NCI-H187 treated with DMSO at 0.1 percent for 48 hours (cell line): ENCODE measurements around the gene TEX53.

Source experiments
- DNase-seq: peaks from one replicate; lab custom pipeline; 2025; lab: John Stamatoyannopoulos, UW

Gene TEX53

DNA sequence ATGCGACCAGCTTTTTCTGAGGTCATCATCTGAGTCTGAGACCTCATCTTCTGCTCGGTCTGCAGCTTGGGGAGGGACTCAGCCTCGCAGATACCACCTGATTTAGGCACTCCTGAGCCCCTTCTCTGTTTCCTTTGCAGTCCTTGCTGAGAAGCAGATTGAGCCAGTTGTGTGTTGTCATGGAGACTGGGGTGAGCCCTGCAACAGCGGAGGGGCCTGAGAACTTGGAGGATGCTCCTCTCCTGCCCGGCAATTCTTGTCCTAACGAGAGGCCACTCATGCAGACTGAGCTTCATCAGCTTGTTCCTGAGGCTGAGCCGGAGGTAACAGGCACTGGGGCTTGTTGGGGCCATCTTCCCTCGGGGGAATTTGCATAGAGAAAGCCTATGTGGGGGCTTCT, 19.2 kb downstream of the TEX53 start:
- no peak for DNase-seq

DNA sequence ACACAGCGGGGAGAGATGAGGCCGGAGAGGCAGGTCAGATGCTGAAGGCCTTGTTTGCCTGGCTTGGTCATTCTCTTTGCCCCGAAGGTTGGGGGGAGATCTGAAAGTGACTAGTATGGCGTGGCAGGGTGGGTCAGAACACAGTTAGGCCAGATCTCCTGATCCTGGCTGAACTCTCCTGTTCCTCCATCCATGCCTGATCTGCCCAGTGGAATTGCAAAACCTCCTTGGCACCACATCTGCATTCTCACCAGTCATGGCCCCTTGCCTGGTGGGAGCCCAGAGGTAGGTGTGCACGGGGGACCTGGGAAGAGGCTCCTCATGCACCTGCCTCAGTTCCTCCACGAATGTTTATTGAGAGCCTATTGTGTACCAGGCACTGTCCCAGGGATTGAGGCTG, 23.2 kb downstream of the TEX53 start:
- no peak for DNase-seq

DNA sequence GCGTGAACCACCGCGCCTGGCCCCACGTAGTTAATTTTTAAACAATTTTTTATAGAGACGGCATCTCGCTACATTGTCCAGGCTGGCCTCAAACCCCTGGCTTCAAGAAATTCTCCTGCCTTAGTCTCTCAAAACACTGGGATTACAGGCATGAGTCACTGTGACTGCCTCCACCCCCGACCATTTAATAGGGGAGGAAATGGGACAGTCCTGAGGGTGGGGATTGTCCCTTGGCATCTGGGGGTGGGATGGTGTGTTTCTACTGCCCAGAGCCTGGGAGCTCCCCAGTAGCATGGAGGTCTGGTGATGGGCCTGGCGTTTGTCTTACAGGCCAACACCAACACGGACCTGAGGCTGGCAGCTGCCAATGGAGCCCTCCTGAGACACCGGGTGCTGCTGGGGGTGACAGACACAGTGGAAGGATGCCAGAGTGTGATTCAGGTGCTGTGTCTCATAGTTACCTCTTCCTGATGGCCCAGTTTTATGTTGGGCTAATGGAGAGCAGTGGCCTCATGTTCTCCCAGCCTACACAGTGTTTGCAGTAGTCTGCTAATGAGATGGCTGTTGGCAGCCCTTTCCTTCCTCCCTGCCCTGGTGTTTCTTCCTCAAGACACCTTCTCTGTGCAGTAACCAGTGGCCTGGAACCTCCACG, 24.0 kb downstream of the TEX53 start:
- DNase-seq: no peak

DNA sequence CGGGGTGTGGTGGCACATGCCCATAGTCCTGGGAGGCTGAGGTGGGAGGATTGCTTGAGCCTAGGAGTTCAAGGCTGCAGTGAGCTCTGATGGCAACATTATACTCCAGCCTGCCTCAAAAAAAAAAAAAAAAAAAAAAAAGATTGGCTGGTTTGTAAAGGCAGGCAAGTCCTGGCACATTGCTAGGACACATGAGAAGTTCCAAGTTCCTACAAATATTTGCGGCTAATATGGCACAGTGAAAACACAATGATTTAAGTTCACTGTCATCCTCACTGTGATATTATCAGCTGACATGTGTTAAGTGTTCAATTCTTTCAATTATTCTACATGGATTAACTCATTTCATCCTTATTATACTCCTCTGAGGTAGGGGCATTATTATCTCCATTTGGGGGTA, 26.4 kb downstream of the TEX53 start:
- no peak for DNase-seq

DNA sequence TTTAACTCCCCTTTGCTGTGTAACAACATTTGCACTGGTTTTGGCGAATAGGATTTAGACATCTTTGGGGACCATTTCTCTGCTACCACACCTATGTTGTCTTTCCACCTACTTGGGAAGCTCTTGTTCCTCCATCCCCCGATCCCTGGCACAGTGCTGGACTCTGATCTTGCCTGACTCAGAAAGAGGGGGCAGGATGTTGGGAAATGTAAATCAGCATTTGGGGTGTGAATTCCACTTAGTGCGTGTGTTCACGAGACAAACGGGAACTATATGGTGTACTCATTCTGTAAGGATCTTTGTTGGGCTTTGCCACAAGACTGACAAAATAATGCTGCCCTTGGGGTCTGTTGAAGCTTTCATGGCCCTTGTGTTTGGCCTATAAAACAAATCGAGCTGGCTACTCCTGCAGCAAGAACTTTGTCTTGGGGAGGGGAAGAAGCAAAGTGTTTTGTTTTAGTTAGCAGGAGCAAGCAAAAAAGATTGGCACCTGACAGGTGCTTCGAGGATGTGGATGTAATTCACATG, 28.0 kb downstream of the TEX53 start:
- no peak for DNase-seq

DNA sequence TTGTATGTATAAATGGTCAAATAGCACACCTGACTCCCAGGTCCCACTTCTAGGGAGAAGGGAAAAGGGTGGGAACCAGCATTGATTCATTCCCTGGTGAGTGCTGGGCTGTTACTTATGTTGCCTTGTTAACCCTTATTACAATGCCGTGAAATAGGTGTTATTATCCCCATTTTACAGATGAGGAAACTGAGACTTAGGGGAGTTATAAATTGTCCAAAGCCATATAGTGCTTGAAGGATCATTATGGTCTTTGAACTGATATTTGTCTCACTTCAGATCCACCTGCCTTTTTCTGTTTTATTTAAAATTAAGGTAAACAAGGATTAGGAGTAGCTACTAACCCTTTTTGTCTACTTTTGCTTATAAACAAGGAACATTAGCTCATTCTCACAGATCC, 30.1 kb downstream of the TEX53 start:
- DNase-seq: no peak

DNA sequence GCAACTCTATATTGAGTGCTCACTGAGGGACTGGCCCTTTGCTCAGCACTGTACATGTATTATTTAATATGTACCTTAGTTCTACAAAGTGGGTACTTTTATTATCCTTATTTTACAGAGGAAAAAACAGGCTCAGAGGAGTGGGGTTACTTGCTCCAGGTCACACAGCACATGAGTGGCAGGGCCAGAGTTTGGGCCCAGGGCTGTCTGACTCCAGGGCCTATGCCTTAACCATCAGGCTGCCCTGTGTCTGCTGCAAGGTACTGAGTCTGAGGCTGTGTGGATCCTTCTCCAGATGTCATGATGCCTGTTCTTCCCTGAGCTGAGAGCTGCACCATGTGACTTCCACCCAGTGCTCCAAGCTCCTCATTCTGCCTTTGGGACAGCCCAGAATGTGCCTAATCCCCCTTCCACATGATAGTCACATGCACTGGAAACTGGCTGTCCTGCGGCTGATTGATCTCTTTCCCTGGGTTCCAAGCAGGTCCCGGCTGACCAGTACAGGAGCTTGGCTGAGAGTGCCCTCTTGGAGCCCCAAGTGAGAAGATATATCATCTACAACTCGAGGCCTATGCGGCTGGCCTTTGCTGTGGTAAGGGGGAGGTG, 31.1 kb downstream of the TEX53 start:
- DNase-seq: no peak

DNA sequence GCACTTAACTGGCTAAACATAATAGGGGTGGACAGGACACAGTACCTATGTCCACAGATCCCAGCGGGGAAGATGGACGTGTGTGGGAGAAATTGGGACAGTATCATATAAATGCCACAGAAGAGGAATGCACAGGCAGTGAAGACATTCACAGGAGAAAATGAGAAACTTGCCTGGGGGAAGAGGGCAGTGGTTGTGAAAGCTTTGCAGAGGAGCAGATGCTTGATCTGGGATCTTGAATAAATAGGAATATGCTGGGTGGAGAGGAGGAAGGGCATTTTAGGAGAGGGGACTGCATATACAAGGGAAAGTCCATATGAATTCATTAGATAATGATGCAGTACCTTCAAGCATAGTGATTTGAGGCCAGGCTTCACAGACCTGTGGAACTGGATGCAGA, 32.9 kb downstream of the TEX53 start:
- DNase-seq: no peak

DNA sequence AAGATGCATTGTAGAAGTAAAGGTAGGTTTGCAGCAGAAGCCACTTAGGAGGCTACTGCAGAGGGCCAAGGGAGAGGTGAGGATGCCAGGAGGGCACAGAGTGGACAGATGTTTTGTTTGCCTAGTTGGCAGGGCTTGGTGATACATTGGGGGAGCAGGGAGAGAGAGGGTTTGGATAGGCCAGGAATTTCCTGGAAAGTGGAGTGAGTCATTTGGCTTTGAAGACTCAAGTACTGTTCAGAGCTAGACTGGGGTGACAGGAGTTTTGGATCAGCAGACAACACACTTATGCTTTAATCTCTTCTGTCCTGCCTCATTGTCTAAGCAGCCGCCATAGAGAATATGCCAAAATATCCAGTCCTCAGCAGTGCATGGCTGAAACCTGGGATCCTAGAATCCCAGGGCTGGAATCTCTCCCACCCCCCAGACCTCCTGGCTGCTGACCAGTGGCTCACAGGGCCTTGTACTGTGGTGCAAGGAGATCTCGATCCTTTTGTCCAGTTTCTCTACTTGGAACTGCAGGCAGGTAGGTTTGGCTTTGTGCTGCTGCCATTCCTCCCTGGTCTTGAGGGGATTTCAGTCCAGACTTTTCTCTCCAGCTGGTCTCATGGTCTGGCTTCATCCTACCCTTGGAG, 35.5 kb downstream of the TEX53 start:
- no peak for DNase-seq

DNA sequence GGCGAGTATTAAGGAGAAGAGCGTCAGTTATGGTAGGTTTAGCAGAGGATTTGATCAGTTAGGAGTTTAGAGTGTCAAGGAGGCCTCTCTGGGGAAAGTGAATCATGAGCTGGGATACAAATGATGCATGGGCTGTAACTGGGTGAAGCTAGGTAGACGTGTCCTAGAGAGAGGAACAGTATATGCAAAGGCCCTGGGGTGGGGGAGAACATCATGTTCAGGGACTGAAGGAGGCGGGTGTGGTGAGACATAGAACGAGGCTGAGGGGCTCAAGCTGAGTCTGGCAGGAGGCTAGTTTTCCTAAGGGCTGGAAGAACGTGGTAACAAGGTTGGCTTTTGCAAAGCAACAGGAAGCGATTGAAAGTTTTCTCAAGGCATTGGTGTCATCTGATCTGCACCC, 36.0 kb downstream of the TEX53 start:
- DNase-seq: no peak

DNA sequence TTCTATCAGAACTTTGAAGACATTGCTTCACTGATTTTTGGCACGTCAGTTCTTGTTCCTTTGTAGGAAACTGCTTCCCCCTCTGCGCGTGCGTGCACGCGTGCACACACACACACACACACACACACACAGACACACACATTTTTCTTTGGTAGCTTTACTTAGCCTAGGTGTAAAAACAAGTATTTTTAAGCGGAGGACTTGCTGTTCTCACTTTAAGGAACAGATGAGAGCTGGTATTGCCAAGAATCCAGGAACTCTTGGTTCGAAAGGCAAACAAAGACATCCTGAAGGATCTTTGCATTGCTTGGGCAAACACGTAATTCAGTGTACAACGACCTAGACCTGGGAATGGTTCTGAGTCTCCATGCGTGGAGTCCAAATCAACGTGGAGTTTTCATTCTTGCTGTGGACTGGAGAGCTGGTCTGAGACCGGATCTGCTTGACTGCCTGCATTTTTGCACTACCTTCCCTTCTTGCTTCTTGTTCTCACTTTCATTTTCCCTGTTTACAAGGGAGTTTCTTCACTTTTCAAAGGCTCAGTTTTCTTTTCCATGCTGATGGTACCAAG, 38.3 kb downstream of the TEX53 start:
- no peak for DNase-seq

DNA sequence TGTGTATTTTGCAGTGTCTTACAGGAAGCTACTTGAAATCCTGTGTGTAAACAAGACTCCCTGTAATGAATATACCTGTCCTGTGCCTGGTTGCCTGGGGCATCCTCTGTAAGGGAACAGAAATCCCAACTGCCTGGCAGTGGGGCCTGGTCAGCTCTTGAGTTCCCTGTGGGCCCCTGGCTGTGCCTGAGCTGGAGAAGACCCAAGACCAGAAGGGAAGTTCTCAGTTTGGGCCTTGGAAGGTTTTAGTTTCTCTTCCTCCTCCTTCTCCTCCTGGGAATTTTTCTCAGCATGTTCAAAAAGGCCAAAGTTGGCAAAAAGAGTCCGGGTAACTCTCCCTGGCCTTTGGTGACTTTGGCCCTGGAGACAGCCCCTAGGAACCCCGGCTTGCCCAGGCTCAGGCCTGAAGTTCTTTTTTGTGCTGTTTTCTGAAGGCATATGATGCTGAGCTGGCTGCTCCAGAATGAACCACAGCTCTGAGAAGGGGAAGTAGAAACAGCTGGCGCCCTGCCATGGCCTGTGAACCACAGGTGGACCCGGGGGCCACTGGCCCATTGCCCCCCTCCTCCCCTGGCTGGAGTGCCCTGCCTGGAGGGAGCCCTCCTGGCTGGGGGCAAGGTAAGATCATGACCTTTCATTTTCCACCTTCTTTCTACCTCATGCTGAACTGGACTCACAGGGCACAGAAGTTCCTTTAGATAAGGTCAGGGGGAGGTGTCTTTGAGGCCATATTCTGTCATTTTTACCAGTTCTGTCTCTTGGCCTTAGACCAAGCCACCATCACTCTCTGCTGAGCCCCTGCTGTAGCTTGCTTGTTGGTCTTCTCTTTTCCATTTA, 40.7 kb downstream of the TEX53 start:
- no peak for DNase-seq

DNA sequence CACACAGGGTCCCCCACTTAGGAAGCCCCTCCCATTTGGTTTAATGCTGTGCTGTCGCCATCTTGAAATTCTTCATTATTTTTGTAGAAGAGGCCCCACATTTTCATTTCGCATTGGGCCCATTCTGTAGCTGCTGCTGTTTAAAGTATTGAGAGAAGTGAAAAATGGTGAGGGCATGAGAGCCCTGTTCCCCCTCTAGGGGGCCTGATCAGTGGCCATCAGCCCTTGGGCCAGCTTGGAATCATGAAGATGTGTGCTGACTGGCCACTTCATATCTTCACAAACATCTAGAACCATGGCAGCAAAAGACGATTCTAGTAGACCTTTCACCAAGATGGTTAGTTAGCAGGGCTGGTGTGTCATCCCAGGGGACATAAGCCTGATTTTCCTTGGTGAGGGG, 43.2 kb downstream of the TEX53 start:
- DNase-seq: no peak

DNA sequence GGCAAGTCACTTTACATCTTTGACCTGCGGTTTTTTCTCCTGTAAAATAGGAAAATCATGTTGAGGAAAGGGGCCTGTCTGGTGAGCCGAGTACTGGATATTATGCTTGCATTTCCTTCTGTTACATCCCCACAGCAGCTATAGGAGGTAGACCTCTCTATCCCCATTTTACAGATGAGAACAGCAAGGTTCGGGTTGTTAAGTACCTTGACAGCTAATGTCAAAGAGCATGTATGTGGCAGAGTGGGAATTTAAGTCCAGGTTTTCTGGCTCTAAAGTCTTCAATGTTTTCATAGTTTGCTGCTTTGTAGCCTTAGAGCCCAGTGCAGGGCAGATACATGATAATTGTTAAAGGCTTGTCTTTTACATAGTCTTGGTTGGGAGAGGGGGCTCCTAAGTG, 43.7 kb downstream of the TEX53 start:
- DNase-seq: no peak

DNA sequence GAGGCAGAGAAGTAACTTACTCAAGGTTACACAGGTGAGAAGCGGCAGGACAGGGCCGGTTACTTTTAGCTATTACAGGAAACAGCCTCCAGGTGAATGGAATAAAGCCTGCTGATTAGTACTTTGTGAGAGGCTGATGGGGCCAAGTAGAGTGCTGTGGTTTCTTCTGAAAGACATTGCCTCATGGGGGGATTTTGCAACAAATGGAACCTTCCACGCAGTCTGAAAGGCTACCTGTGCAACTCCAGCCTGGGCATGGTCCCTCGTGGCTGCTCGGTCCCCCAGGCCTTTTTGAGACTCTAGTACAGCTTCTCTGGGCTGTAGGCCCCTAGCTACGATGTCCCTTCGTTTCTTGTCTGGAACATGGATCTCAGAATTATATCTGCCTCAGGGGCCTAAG, 44.5 kb downstream of the TEX53 start:
- DNase-seq: no peak

DNA sequence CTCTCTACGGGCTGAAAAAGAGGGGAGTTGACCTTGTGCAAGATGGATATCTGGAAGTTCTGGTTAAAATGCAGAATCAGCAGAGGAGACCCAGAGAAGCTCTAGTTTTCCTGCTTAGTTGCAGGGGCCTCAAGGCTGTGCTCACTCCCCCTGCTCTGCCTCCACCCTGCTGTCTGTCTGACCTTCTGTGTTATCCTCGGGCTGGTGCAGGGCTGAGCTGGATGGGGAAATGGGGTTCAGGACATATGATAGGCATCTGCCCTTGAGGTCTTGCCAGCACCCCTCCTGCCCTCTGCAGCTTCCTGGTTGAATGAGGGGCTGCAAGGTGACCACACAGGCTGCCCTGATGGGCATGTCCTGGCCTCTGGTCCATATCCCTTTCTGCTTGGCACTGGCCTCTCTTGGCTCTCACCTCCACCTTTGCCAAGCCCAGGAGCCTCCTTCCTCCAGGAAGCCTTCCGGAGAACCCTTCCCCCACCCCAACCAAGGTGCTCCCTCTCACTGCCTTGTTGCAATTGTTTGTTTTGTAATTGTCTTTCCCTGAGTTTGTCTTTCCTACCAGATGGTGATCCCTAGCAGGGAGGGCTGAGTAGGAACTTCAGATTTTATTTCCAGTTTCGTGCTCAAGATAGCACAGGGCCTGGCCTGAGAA, 45.2 kb downstream of the TEX53 start:
- DNase-seq: no peak

DNA sequence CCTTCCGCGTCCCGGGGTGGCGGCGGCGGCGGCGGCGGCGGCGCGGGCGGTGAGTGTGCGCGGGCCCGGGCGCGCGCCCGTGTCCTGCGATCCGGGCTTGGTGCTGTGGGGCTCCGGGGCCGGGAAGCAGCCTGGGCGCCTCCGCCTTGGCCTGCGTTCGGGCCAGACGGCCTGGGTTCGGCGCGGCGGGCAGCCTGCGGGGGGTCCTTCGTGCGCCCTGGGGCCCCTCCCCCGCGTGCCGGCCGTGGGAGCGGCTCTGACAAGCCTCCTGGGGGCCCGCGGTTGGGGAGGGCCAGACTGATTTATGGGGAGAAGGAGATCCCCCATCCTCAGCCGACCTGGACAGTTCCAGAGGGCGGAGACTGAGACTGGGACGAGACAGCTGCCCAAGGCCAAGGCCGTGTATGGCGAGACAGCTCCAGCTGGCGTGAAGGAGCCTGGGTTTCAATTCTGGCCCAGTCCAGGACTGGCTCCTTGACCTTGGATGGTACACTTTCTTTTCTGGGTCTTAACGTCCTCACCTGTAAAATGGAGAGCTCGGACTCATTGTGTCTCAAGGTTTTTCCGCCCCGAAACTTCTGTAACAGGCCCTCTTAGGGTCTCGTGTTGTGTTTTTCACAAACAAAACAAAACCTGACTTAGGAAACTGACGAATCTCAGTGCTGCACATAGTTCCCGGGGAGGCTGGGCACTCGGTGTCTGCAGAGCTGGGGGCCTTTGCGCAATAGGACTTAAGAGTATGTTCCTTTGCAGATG, 45.9 kb downstream of the TEX53 start:
- no peak for DNase-seq

DNA sequence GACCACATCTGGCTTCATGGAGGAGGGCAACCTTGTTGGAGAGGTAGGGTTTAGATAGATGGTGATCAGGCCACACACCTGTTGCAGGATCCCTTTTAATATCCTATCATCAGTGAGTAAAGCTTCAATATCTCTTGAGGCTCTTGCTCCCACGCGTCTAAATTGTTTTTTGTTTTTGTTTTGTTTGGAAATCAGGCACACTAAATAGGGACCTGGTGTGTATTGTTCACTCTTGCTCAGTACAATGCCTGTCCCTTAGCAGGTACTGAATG, 49.1 kb downstream of the TEX53 start:
- no peak for DNase-seq

DNA sequence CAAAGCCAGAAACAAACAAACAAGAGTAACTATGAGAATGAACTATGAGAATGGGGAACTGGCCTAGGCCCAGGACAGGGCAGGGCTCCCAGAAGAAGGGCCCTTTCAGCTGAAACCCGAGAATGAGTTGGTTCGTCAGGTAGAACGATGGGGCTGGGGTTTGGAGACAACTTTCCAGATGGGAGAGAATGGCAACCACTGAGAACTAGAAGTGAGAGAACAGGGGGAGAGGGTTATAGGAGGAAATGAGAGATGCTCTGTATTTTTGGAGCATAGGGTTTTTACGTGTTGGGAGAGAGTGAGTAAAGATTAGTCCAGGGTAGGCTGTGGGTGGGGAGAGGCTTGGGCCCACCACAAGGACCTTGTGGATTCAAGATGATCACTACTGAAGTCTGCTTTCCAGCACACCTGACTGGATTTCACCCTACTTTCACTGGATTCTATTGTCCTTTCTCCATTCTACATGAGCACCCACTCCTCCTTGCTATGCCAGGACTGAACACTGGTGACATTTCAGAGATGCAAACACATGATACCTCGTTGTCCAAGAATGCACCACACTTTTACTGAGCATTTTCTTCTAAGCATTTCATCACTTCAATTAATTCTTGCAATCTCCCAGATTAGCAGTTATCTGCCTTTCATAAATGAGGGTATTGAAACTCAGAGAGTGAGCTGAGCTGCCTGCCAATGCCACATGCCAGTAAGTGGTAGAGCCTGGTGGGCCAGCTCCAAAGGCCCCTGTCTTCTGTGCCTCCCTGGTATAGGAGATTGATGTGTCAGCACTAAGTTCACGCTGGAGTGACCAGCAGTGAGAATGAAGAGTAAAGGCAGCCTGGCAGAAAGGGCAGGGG, 49.7 kb downstream of the TEX53 start:
- DNase-seq: no peak

DNA sequence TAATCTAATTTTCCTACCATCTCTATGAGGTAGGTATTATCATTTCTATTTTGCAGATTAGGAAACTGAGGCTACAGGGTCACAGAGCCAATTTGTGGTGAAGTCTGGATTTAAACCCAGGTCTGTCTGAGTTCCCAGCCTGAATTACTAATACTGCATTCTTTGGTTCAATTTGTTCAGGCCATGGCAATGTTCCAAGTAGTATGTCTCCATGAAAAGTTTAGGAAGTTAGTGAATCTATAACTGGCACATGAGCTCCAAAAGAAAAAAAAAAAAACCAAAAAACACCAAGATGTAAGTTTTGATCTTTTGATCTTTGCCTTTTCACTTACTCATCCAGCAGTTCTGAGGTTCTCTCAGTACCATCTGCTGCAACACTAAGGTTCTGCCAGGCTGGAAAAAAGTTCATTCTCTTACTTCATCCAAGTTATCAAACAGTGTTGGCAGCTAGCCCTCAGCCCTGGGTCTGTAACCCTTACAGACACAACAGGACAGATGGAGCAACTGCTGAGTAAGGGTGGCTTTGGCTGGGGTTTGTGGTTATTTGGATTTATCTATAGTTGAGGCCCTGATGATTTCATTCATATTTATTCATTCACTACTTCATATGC, 50.9 kb downstream of the TEX53 start:
- no peak for DNase-seq
